ENCODE data around the gene TET3.

TET3 gene

DNA sequence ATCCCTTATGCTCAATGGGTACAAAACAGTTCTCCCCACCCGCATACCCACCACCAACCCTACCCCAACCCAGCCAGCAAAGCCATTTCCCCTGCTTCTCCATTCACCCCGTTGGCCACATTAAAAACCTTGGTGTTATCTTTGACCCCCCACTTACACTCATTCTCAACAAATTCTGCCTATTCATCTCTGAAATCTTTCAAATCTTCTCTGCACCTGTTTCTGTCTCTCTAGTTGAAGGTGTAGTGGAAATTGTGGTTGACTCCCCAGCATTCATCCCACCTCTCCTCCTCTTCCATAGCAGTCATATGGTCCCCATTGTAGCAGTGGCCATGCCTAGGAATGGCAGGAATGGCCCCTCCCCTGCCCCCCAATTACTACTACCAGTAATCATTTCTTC, 20.5 kb upstream of the TET3 start:
- no peak for DNase-seq (ENCODE audit: low read depth, low spot score)

DNA sequence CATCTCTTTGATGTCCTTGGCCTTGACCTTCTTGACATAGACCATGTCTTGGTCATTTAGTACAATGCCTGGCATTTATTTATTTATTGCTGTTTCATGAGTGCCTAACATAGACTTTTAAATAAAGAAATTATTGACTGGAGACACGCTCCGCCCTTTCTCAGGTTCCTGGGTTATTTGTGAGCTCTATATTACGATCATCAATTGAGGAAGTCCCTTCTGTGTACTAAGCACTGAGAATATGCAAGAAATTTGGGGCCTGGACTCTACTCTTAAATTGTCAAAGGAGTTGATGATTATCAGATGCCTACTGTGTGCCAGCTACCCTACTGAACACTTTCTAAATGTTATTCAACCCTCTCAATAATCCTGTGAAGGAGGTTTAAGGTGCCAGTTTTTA, 19.7 kb upstream of the TET3 start:
- DNase-seq (ENCODE audit: low read depth, low spot score), result no peak

DNA sequence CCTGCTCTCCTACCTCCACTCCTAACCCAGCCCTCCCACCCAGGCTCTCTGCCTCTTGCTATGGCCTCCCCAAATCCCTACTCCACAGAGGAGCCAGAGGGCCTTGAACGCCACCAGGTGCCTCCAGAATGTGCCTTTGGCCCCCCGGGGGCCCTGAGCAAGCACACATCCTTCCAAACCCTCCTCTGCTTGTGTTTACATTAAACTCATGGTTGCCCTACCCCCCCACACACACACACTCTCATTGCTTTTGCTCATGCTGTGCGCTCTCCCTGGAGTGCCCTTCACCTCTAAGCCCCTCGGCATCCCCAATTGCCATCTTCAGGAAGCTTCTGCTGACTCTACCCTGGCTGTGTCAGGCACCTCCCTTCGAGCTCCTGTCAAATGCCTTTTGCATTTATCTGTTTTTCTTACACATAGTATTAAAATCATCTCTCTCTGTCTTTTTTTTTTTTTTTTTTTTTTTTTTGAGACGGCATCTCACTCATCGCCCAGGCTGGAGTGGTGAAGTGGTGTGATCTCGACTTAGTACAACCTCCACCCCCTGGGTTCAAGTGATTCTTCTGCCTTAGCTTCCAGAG, 16.3 kb upstream of the TET3 start:
- no peak for DNase-seq (ENCODE audit: low read depth, low spot score)

DNA sequence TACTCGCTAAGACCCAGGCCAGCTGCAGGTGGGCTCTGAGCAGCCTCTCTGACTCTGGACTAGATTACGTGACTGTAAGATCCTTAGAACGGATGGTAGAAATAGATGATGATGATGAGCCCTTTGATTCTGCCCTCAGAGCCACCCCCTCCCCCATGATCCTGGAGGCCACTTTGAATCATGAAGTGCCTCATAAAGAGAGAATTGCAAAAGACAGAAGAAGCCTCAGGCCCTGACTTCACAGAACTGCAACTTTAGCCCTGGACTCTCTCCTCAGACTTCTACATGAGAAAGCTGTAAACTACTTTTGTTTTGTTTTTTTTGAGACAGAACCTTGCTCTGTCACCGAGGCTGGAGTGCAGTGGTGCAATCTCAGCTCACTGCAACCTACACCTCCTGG, 15.4 kb upstream of the TET3 start:
- DNase-seq (ENCODE audit: low read depth, low spot score), result no peak

DNA sequence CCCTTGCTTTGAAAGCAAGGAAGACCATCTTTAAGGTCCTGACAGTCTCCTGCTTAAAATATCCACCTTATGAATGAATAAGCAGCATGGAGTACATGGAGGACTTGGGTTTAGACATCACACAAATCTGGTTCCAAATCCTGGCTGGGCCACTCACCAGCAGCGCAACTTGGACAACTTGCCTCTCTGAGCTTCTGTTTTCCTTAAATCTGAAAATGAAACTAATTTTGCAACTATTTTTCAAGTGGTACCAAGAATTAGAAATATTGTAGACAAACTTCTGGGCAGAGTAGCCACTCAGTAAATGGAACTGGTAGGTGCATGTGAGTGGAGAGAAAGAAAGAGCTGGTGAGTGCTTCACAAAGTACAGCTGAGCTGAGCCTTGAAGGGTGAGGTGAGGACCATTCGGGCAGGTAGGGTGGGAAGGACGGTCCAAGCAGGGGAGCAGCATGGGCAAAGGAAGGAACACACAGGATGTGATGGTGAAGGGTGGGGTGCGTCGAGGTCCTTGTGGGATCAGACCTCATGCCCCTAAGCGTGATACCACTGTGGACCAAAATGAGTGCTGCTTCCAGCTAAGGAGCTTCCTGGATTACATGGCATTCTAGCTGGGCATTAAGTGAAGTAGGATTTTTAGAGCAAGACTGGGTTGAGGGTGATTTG, 14.4 kb upstream of the TET3 start:
- DNase-seq (ENCODE audit: low read depth, low spot score), result no peak

DNA sequence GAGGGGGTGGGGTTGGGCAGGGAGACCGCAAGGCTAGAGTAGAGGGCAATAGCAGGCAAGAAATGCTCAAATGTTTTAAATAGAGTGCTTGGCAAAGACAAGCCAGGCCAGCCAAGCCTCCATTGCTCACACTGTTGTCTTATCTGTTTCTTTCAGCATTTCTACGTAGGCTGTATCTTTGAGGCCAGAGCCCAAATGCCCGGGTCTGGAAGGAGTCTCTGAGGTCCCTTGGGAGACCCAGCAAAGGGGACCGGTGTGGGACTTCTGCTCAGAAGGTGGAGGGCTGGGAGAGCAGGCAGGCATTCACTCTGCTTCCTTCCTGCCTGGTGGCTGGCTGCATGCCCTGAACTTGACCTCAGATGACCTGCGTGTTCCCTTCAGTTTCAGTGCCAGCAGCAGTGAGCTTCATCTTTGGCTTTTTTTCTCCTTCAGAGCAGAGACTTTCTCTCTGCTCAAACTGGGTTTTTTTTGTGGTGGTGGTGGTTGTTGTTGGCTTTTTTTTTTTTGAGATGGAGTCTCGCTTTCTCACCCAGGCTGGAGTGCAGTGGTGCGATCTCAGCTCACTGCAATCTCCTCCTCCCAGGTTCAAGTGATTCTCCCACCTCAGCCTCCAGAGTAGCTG, 13.7 kb upstream of the TET3 start:
- DNase-seq (ENCODE audit: low read depth, low spot score), result no peak

DNA sequence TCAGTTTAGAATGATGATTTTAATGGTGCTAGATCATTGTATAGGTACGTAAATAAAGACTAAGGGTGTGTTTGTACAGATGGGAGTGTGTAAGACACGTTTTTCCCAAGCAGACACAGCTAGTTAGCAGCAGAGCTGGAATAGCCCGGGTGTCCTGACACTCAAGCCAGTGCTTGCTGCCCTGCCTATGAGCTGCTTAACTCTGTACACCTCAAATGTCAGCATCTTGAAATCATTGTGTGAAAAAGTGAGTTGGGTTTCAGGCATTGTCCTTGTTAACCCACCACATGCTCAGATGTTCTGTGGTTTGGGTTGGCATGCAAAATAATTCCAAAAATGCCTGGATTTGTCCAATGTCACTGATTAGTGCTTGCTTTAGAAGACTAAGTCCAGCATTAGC, 13.0 kb upstream of the TET3 start:
- DNase-seq (ENCODE audit: low read depth, low spot score), result no peak

DNA sequence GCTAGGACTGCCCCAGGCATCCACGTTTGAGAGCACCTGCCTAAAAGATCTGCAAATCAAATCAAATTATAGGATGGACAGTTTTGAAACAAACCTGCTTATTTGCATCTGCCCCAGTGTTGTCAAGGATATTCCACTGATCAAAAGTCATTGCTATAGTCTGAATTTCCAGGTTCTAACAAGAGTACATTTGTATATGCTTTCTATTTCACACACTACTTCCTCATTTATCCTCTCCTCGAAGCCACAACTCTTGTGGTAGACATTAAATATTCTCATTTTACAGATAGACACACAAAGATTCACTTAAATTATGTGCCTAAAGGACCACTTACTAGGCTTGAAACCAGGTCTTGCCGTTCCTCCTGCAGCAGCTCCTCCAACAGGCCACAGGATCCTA, 11.9 kb upstream of the TET3 start:
- DNase-seq (ENCODE audit: low read depth, low spot score), result no peak

DNA sequence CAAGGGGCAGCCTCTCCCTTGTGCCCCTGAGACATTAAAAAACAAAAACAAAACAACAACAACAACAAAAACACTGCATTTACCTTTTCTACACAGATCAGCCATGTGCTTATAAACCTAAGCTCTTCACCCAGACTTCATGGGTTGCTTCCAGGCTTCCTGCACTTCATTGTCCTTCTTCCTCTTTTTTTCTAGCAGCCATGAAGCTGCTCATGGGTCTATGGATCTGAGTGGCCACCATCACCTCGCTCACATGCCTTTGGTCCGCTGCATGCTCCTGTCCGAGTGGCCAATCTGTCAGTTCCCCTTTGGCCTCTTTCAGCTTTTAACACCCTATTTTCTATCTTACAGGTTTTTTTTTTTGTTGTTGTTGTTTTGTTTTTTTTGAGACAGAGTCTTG, 9.0 kb upstream of the TET3 start:
- DNase-seq (ENCODE audit: low read depth, low spot score), result no peak

DNA sequence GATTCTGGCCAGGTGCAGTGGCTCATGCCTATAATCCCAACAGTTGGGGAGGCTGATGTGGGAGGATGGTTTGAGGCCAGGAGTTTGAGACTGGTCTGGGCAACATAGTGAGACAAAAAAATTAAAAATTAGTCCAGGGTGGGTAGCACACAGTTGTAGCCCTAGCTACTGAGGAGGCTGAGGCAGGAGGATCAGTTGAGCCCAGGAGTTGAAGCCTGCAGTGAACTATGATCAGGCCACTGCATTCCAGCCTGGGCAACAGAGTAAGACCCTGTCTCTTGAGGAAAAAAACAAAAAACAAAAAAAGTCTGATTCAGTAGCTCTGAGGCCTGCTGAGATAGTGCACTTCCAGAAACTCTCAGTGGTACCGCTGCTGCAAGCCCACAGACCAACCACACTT, 7.9 kb upstream of the TET3 start:
- no peak for DNase-seq (ENCODE audit: low read depth, low spot score)

DNA sequence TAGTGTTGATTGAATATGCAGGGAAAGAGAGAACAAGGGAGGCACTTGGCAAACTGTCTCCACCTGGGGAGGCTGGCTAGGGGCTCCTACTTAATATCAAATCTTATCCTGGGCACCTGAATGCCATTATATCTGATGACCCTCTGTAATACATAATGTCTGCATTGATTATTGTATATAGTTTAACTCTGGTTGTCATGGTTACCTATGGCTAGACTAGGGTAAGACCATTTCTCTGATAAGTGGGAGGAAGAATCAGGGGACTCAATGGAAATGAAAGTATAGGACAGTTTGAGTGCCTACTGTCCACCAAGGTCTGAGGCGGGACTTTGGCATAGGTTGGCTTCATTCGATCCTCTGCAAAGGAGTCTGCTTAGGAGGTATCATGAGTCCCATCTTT, 7.2 kb upstream of the TET3 start:
- DNase-seq (ENCODE audit: low read depth, low spot score), result no peak

DNA sequence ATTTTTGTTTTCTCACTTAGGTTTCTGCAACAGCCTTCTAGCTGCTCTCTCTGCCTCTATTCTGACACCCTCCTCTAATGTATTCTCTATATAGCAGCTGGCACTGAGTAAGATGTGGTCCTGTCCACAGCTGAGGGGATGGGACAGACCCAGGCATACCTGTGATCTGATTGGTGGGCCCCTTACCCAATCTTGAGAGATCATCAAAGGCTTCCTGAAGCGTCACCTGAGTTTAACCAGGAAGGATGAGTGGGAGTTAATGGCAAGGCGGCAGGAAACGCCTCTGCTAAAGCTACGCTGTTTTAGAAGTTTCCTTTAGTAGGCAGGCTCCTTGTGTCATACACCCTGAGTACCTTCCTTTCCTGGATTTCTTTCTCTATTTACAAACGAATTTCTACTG, 5.7 kb upstream of the TET3 start:
- peak; percentile 55 for DNase-seq (ENCODE audit: low read depth, low spot score)

DNA sequence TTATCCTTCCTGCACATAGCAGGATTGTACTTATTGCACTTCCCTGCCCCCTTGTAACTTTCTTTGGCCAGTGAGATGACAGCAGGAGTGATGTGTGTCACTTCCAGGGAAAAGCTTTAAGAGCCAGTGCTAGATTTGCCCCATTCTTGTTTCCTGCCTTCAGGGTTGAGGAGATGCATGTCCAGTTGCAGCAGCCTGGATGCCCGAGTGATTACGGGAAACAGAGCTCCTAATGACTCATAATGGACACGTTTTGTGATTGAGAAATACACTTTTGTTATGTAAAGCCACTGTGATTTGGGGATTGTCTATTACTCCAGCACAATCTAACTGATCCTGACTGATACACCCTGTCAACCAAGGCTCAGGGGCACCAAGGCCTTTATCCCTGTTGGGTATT, 5.0 kb upstream of the TET3 start:
- DNase-seq (ENCODE audit: low read depth, low spot score), result no peak

DNA sequence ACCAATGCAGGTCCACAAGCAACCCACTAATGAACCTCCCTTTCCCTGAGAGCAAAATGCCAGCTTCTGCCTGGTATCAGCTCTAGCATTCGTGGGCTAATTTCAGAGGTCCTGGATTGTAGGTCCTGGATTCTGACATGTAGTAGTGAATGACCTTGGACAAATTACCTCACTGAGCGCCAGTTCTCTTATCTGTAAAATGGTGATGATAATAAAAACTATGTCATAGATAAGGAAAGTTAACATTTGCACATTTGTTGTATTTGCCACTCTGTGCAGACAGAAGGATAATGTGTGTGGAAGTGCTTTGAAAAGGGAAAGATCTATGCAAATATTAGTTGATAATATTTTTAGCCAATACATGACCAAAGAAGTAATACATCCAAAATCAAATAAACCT, 4.1 kb upstream of the TET3 start:
- no peak for DNase-seq (ENCODE audit: low read depth, low spot score)

DNA sequence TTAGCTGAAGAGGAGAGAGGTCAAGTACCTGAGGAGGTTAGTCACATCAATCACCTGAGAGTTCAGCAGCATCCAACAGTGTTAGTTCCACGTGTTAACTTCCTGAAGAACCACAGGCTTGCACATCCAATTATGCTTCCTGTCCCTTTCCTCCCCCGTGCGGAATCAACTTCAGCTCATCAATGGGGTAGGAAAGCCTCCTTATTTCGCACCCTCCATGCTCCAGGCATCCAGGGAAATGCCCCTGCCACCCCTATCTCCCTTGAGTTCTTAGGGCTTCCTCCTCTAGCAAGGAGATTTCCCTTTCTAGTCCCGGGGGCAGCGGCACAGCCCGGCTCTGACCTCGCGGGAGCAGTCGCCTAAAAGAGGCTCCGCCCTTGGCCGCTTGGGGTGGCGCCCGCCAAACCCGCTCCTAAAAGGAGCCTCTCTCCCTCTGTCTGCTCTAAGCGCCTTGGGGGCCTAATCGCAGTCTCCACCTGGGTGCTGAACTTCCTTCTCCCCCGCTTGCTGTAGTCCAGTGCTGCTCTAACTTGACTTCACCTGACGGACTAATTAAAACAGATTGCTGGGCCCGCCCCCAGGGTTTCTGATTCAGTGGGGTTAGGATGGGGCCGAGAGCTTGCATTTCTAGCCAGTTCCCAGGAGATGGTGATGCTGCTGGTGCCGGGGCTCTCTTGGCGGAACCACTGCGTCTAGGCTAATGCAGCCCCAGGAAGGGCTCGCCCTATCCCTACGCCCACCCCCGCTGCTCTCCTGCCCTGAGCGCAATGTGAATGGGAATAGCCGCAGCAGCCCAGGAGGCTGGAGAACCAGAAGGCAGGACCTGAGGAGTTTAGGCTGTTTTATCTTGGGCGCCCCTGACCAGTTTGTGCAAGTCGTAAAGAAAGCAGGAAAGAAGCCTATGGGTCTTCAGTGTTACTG, 3.4 kb upstream of the TET3 start:
- DNase-seq (ENCODE audit: low read depth, low spot score), result no peak

DNA sequence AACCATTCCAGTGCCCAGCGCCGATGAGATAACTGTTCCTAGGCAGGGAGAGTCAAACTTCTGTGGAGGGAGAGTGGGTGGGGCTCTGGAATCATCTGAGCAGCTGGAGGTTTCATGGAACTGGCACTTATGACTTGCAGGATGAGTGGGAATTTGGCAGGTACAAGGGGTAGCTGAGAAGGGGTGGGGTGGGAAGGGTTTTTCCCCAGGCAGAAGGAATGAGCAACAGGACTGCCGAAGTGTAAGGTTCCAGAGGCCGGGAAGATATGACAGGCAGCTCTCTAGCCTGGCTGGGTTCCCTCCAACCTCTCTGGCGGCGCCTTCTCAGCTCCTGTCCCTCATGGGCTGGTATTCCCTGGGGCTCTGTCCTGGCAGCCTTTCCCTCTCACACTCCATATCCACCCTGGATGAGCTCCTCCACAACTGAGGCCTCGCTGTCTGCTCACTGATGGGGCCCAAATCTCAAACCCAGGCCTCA, 2.5 kb upstream of the TET3 start:
- no peak for DNase-seq (ENCODE audit: low read depth, low spot score)

DNA sequence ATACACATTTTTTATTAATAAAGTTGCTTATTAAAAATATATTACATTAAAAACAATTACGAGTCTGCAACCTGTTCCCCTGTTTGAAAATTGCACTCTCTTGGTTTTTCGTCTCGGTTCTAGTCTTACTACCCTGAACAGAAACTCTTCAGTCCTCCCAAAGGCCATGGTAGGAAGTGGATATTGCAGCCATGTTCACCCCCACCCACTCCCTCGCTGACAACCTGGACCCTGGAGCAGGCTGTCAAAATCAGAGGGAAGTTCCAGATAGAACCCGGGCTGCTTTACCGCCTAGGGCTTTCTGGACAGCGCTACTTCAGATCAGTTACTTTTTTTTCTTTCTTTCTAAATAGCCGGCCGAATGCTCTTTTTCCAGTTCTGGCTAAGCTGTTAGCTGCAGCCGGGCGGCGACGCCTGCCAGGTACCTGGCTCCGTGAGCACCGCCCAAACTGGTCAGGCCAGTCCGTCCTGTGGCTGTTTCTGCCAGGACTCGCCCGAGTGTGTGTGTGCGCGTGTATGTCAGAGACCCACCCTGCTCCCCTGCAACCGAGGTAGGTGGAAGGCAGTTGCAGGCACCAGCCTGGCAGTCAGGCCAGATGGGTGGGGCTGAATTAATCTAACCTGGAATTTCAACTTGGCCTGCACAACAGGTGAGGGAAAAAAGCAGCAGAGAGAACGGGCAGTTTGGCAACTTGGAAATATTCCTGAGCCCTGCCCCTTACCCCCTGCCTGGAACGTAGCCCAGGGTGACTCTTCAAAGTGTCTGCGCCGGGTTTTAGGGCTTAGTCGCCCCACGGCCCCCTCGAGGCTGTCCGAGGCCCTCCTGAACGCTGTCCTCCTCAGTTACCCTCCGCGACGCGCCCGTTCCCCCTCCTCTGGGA, 1.1 kb upstream of the TET3 start:
- no peak for DNase-seq (ENCODE audit: low read depth, low spot score)

DNA sequence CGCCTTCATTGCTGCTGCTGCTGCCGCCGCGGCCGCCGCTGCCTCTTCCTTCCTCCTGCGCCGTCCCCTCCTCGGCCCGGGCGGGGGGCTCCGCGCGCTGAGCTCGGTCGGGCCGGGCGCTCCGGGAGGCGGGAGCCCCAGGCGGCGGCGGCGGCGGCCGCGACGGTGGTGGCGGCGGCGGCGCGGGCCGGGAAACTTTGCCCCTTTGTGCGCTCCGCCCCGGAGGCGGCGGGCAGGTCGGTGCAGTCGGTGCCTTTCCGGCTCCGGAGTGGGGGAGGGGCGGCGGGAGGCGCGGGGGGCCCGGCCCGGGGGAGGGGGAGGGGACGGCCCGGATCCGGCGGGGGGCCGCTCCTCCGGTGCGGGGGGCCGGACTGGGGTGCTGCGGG, 205 bp downstream of the TET3 start:
- no peak for DNase-seq (ENCODE audit: low read depth, low spot score)

DNA sequence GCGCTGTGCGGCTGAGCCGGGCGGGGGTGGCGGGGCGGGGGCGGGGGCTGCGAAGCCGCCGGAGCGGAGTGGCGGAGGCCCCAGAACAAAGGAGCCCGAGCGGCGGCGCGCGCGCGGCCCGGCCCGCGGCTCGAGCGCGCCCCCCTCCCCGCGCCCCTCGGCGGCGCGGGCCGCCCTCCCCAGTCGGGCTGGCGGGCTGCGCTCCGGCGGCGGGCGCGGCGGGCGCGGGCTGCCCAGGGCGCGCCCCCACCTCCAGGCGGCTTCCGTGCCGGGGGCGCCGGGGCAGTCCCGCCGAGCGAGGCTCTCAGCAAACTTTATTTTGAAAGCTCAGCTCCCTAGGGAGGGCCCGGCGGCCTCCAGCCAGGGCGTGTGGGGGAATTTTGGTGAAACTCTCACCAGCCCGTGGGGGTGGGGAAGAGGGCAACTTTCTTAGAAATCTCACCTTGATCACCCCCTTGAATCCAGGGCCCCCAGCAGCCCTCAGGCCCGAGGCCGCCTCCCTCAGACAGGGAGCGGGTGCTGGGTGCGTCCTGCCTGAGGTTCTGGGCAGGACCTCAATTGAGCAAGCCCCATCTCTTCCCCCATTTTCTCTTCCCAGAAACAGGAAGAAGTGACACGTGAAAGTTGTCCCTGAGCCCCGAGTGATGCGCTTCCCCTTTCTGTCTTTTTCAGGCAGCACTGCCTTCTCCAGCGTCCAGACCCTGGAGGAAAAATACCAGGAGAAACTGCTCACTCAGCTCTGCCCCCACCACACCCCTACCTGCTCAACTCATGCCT, 786 bp downstream of the TET3 start:
- DNase-seq (ENCODE audit: low read depth, low spot score), result no peak

DNA sequence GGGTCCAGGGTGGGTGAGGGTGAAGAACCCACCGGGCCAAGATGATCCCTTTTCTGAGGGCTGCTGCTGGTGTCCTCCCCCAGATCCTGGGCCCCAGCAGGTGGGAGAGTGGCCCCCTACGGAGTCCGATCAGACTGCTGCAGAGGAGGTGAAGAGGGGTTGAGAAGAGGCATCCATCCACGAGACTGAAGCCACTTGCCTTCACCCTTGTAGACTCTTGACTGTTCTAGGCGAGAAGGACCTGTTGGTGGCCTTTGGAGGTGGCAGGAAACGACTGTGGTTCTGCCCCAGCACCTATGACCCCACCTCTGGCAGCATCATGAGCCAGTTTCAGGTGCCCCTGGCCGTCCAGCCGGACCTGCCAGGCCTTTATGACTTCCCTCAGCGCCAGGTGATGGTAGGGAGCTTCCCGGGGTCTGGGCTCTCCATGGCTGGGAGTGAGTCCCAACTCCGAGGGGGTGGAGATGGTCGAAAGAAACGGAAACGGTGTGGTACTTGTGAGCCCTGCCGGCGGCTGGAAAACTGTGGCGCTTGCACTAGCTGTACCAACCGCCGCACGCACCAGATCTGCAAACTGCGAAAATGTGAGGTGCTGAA, 1.5 kb downstream of the TET3 start:
- DNase-seq (ENCODE audit: low read depth, low spot score), result no peak
